ENCODE data around the gene PMIS2.

Gene PMIS2

GRCh38 chr19:35556846-35557538 is 29.0 kb upstream of the PMIS2 start:
- no peak for DNase-seq (ENCODE audit: low spot score)

GRCh38 chr19:35557539-35558399 is 28.2 kb upstream of the PMIS2 start:
- DNase-seq (ENCODE audit: low spot score), result peak; percentile 71

- DNase-seq (ENCODE audit: low spot score), result no peak
Measured at GRCh38 chr19:35558400-35559280, 27.3 kb upstream of the PMIS2 start.

GRCh38 chr19:35559281-35559659 is 26.7 kb upstream of the PMIS2 start:
- DNase-seq (ENCODE audit: low spot score), result no peak

DNA sequence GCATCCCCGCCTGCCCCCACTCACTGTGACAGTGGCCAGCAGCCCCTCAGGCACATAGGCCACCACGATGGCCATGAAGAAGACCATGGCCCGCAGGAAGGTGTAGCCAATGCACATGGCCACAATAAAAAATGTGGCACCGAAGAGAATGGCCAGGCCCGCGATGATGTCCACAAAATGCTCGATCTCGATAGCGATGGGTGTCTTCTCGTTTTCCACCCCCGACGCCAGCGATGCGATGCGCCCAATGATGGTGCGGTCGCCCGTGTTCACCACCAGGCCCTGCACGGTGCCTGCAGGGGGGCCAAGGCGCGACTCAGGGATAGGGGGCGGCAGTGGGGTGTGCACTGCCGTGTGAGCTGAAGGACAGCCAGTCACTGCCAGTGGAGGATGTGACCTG is 26.2 kb upstream of the PMIS2 start:
- DNase-seq (ENCODE audit: low spot score), result no peak

DNA sequence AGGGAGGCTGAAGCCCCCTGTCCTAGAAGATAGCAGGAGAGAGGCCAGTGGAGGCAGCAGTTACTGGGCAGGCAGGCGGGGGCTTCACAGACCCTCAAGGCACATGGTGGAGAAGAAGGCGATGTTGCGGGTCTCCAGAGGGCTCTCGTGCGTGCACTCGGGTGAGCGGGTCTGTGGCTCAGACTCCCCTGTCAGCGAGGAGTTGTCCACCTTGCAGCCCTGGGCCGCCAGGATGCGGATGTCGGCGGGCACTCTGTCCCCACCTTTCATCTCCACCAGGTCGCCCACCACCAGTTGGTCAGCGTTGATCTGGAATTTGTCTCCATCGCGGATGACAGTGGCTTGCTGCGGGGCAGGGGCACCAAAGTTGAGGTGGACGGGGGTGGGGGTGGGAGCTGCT is 25.7 kb upstream of the PMIS2 start:
- no peak for DNase-seq (ENCODE audit: low spot score)

DNA sequence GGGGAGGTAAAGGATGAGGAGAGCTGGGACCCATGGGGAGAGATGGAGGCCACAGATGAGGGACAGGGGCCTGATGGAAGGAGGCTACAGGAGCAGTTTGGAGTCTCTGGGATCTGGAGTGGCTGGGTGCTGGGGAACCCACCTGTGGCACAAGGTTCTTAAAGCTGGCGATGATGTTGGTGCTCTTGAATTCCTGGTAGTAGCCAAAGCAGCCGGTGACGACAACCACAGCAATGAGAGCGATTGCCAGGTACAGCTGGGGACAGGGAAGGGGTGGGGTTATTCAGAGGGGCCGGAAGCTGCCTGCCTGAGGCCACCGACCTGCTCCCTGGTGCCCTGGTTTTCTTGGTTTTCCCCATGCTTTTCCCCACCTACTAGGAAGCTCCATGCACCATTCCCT is 25.3 kb upstream of the PMIS2 start:
- no peak for DNase-seq (ENCODE audit: low spot score)

DNA sequence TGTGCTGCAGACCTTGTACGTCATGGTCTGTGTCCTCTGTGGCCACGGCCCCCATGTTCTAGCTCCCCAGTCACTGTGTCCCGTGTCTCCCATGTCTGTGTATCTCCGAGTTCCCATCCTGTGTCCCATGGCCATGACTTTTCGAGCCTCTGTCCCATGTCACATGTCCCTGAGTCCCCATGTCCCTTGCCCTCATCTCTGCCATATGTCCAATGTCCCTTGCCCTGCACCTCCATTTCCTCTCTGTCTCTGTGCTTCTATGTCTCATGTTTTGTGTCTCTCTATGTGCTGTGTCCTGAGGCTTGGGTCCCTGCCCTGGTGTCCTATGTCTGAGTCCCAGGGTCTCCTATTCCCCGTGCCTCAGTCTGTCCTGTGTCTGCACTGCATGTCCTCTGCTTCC is 24.5 kb upstream of the PMIS2 start:
- DNase-seq (ENCODE audit: low spot score), result no peak

DNA sequence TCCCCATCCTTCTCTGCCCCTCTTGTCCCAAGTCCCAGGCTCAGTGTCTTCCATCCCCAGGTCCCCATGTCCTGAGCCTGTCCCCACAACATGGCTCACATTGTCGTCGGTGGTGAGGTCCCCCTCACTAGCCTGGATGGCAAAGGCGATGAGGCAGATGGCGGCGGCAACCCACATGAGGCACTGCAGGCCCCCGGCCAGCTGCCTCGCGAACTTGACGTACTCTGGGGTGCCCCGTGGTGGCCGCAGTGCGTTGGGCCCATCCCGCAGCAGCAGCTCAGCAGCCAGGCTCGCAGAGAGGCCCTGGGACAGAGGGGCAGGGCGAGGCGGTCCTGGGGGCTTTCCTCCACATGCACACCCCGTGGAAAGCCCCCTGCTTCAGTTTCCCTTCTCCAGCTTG is 23.6 kb upstream of the PMIS2 start:
- DNase-seq (ENCODE audit: low spot score), result no peak

- DNase-seq (ENCODE audit: low spot score), result no peak
Measured at GRCh38 chr19:35562776-35563175, 23.2 kb upstream of the PMIS2 start.

GRCh38 chr19:35563207-35563829 is 22.7 kb upstream of the PMIS2 start, which contains the start of gene ATP4A:
TSS of gene ATP4A (minus strand) at chr19:35563658. CDS start at chr19:35563629, 29 bp downstream.
- no peak for DNase-seq (ENCODE audit: low spot score)

- DNase-seq (ENCODE audit: low spot score), result no peak
Measured at GRCh38 chr19:35565016-35565856, 20.7 kb upstream of the PMIS2 start.

DNA sequence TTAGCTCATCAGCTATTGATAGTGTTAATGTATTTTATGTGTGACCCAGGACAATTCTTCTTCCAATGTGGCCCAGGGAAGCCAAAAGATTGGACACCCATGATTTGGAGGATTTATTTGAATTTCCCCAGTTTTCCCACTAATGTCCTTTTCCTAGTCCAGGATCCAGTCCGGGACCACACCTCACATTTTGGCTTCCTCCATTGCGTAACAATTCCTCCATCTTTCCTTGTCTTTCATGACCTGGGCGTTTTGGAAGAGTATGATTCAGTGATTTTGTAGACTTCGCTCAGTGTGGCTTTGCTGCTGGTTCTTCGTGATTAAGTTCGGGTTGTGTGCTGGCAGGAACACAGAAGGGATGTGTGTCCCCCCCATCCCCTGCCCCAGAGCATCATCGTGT is 19.2 kb upstream of the PMIS2 start:
- no peak for DNase-seq (ENCODE audit: low spot score)

- DNase-seq (ENCODE audit: low spot score), result no peak
Measured at GRCh38 chr19:35569281-35569781, 16.6 kb upstream of the PMIS2 start.

GRCh38 chr19:35571406-35571965 is 14.5 kb upstream of the PMIS2 start:
- DNase-seq (ENCODE audit: low spot score), result no peak

DNA sequence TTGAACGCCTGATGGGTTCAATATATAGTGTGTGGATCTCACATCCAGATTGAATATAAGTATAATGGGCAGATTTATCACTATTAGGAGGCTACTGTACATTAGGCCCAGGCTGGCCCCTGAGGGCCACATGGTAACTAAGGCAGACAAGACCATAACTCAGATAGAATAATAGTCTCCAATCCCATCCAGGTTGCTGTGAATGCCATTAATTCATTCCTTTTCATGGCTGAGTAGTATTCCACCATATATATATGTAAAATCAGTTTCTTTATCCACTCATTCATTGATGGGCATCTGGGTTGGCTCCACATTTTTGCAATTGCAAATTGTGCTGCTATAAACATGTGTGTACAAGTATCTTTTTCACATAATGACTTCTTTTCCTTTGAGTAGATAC is 8.1 kb upstream of the PMIS2 start:
- DNase-seq (ENCODE audit: low spot score), result no peak

- no peak for DNase-seq (ENCODE audit: low spot score)
Measured at GRCh38 chr19:35578707-35579106, 7.3 kb upstream of the PMIS2 start.

GRCh38 chr19:35582760-35583159 is 3.2 kb upstream of the PMIS2 start:
- no peak for DNase-seq (ENCODE audit: low spot score)

DNA sequence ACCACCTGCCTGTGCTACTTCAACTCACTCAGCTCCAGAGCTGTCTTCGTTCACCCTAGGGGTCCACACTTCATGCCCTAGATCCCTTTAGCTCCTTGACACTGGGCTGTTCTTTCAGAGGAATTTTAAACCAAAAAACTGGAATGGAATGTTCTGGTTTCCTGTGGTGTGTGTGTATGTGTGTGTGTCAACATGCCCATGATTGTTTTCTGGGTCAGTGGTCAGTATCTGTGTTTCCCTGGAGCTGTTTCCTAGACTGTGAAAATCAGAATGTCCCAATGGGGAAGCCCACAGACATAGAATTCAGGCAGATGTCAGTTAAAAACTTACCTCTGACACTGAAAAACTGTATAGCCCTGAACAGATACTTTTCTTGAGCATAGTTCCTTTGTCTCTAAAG is 1.3 kb downstream of the PMIS2 start:
- DNase-seq (ENCODE audit: low spot score), result no peak

DNA sequence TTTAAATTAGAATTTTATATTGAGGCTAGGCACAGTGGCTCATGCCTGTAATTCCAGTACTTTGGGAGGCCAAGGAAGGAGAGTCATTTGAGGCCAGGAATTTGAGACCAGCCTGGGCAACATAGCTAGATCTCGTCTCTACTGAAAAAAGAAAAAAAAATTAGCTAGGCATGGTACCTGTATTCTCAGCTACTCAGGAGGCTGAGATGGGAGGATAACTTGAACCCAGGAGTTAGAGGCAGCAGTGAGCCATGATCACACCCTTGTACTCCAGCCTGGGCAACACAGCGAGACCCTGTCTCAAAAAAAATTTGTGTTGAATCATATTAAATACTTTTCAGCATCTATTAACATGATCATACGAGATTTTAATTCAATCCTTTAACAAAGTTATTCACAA is 4.9 kb downstream of the PMIS2 start:
- no peak for DNase-seq (ENCODE audit: low spot score)

DNA sequence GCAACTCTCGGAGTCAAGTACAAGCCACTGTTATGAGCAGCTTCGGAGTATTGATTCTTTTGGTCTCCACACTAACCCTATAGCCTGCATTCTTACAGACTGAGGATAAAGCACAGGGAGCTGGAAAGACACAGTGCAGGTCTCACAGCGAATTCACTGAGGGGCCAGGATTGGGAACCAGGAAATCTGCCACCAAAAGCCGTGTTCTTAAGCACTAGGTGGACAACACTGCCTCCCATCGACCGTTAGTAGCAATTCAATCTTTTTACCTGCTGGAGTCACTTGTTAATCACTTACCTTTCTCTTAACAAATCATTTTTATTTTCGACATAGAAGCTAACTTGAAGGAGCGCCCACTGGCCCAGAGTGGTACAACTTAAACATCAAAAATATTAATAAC is 6.3 kb downstream of the PMIS2 start:
- peak; percentile 65 for DNase-seq (ENCODE audit: low spot score)

All from germinal center (tissue), 1 donor.